ENCODE measurements around the gene FRS2.

- TF ChIP-seq, protein P1, sequence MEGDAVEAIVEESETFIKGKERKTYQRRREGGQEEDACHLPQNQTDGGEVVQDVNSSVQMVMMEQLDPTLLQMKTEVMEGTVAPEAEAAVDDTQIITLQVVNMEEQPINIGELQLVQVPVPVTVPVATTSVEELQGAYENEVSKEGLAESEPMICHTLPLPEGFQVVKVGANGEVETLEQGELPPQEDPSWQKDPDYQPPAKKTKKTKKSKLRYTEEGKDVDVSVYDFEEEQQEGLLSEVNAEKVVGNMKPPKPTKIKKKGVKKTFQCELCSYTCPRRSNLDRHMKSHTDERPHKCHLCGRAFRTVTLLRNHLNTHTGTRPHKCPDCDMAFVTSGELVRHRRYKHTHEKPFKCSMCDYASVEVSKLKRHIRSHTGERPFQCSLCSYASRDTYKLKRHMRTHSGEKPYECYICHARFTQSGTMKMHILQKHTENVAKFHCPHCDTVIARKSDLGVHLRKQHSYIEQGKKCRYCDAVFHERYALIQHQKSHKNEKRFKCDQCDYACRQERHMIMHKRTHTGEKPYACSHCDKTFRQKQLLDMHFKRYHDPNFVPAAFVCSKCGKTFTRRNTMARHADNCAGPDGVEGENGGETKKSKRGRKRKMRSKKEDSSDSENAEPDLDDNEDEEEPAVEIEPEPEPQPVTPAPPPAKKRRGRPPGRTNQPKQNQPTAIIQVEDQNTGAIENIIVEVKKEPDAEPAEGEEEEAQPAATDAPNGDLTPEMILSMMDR (conservative IDR thresholded peaks at IDR 0.05) = no peak
- TF ChIP-seq EZH2 (IDR thresholded peaks at IDR 0.05; ENCODE audit: low read depth) = no peak
Observed at GRCh38 chr12:69481133-69481532, 10.9 kb downstream of the FRS2 start.

Data from PC-9 (cell line).